IPS-15b (cell line): Measurements from ENCODE around the gene LUZP4.
"Not testable (repeated sequence)": the region's sequence is repeated elsewhere in the genome, so short reads cannot be mapped to it uniquely, and the experiment has no call there.

Source experiments
- H3K27me3 ChIP-seq: one replicate; pipeline ENCODE4 v1.6.1; 2013; ENCODE audit warnings: low read length; ENCODE audit not compliant: control insufficient read depth, insufficient read depth
- H3K36me3 ChIP-seq: one replicate; pipeline ENCODE4 v1.6.1; 2013; ENCODE audit warnings: low read length; ENCODE audit not compliant: control insufficient read depth, insufficient read depth
- H3K4me1 ChIP-seq: one replicate; pipeline ENCODE4 v1.6.1; 2013; ENCODE audit warnings: mild to moderate bottlenecking, low read length; ENCODE audit not compliant: control insufficient read depth, insufficient read depth
- H3K4me3 ChIP-seq: one replicate; pipeline ENCODE4 v1.5.1; 2013; ENCODE audit warnings: low read depth, low read length
- H3K9ac ChIP-seq: one replicate; pipeline ENCODE4 v1.6.1; 2013; ENCODE audit warnings: low read depth, mild to moderate bottlenecking, low read length
- H3K9me3 ChIP-seq: one replicate; pipeline ENCODE4 v1.6.1; 2013; ENCODE audit warnings: mild to moderate bottlenecking, low read length; ENCODE audit not compliant: control insufficient read depth, insufficient read depth

The LUZP4 gene

GRCh38 chrX:115339441-115340025 lies 50.0 kb downstream of the LUZP4 start:
- no peaks in the 10 kb centered on the region for H3K4me1 ChIP-seq
- H3K27me3 ChIP-seq = no peaks in the 10 kb centered on the region
- H3K9ac ChIP-seq = no peak overlapping the region
- H3K4me3 ChIP-seq = no peak overlapping the region
- no peaks in the 10 kb centered on the region for H3K9me3 ChIP-seq
- H3K36me3 ChIP-seq = no peaks in the 10 kb centered on the region

- Histone ChIP-seq H3K9me3 (no peaks in the 10 kb centered on the region), H3K27me3 (no peaks in the 10 kb centered on the region), H3K4me1 (peaks cover 10% of the 10 kb centered on the region), H3K4me3 (no peak overlapping the region), H3K36me3 (no peaks in the 10 kb centered on the region), H3K9ac (no peak overlapping the region)
Observed at GRCh38 chrX:115341421-115341820, 51.9 kb downstream of the LUZP4 start.

- Histone ChIP-seq H3K4me3 (no peak overlapping the region), H3K9ac (no peak overlapping the region), H3K9me3 (no peaks in the 10 kb centered on the region), H3K36me3 (no peaks in the 10 kb centered on the region), H3K27me3 (no peaks in the 10 kb centered on the region), H3K4me1 (peaks cover 10% of the 10 kb centered on the region)
Observed at GRCh38 chrX:115344885-115345614, 55.5 kb downstream of the LUZP4 start.

- Histone ChIP-seq H3K27me3 (no peaks in the 10 kb centered on the region), H3K4me3 (no peak overlapping the region), H3K9ac (no peak overlapping the region)
Observed at GRCh38 chrX:115345615-115346014, 56.1 kb downstream of the LUZP4 start.

GRCh38 chrX:115346738-115347137 lies 57.2 kb downstream of the LUZP4 start:
- H3K4me1 ChIP-seq = peaks cover 10% of the 10 kb centered on the region
- not testable (repeated sequence) for H3K9me3 ChIP-seq, H3K9ac ChIP-seq, H3K4me3 ChIP-seq, H3K27me3 ChIP-seq, H3K36me3 ChIP-seq

More at GRCh38 chrX:115345615-115346014, 56.1 kb downstream of the LUZP4 start:
- Histone ChIP-seq H3K4me1 (peaks cover 10% of the 10 kb centered on the region), H3K36me3 (no peaks in the 10 kb centered on the region), H3K9me3 (no peaks in the 10 kb centered on the region)

- H3K4me3 ChIP-seq = no peak overlapping the region
- no peaks in the 10 kb centered on the region for H3K27me3 ChIP-seq
- H3K4me1 ChIP-seq = peaks cover 10% of the 10 kb centered on the region
- no peaks in the 10 kb centered on the region for H3K36me3 ChIP-seq
- H3K9me3 ChIP-seq = no peaks in the 10 kb centered on the region
- H3K9ac ChIP-seq = no peak overlapping the region
Observed at GRCh38 chrX:115348446-115349225, 59.1 kb downstream of the LUZP4 start.

- Histone ChIP-seq H3K9ac (no peak overlapping the region), H3K27me3 (no peaks in the 10 kb centered on the region), H3K9me3 (no peaks in the 10 kb centered on the region), H3K4me3 (no peak overlapping the region), H3K36me3 (no peaks in the 10 kb centered on the region), H3K4me1 (no peaks in the 10 kb centered on the region)
Observed at GRCh38 chrX:115350711-115351381, 61.3 kb downstream of the LUZP4 start.

- Histone ChIP-seq H3K4me3 (no peak overlapping the region), H3K4me1 (no peaks in the 10 kb centered on the region), H3K9me3 (no peaks in the 10 kb centered on the region), H3K9ac (no peak overlapping the region), H3K27me3 (peaks cover 2% of the 10 kb centered on the region), H3K36me3 (no peaks in the 10 kb centered on the region)
Observed at GRCh38 chrX:115356369-115356768, 66.9 kb downstream of the LUZP4 start.
